Thoracic aorta (tissue), 2 donors: Measurements from ENCODE around the gene TRIM43B. TPM values are rescaled to one million over a fixed set of nuclear protein-coding genes. Genes with fewer than 3 reads are reported as not detected.
"Not testable (repeated sequence)": the region's sequence is repeated elsewhere in the genome, so short reads cannot be mapped to it uniquely, and the experiment has no call there.

Experiments
- ATAC-seq: fragments of 150-250 bp; one replicate; pipeline ENCODE4 v1.8.0; 2017; ENCODE audit warnings: low read depth; ENCODE audit not compliant: insufficient number of reproducible peaks, low FRiP score
- DNase-seq: peaks from one replicate; pipeline ENCODE4 v3.0.0-alpha.2; 2020; ENCODE audit warnings: low spot score
- H3K27ac ChIP-seq, 2 donors: fragments of 200-600 bp; sonication (generic); 1 replicate in 1 of 2; 2 replicates in 1 of 2; pipeline ENCODE4 v1.5.1; 2016; ENCODE audit warnings: mild to moderate bottlenecking in 2 of 2, moderate library complexity in 2 of 2
- H3K27me3 ChIP-seq: fragments of 200-600 bp; sonication (generic); replicated peaks from 2 replicates; pipeline ENCODE4 v1.6.0; 2016; ENCODE audit warnings: mild to moderate bottlenecking; ENCODE audit not compliant: insufficient read depth
- H3K36me3 ChIP-seq: fragments of 200-600 bp; sonication (generic); one replicate; pipeline ENCODE4 v1.5.1; 2016
- H3K4me1 ChIP-seq, 2 donors: fragments of 200-600 bp; sonication (generic); 1 replicate in 1 of 2; 2 replicates in 1 of 2; pipeline versions ENCODE4 v1.5.1 to v1.6.0; 2016; ENCODE audit warnings: low read depth in 2 of 2, mild to moderate bottlenecking in 1 of 2; ENCODE audit not compliant: control insufficient read depth in 1 of 2
- H3K4me3 ChIP-seq: fragments of 200-600 bp; sonication (generic); 2 replicates; pipeline ENCODE4 v1.5.1; 2016; ENCODE audit warnings: mild to moderate bottlenecking
- H3K9me3 ChIP-seq: fragments of 200-600 bp; sonication (generic); 2 replicates; pipeline ENCODE4 v1.5.1; 2016
- CTCF ChIP-seq: fragments of 200-600 bp; sonication (generic); IDR thresholded peaks from one replicate; pipeline ENCODE4 v1.5.1; 2019; ENCODE audit warnings: antibody characterized with exemption
- total RNA-seq, 2 donors: library from RNA; depleted of rRNA; stranded (reverse); fragments of >200 nt; gene quantifications; one replicate each; pipeline versions ENCODE4 v1.1.0 to v1.2.3, GENCODE V29; 2016

The TRIM43B gene
- total RNA-seq = not detected

GRCh38 chr2:95484654-95485053 is at the start of gene TRIM43B:
TSS of gene TRIM43B (minus strand) at chr2:95484754. CDS start at chr2:95482714, 2,040 bp downstream.
- H3K27ac ChIP-seq, H3K9me3 ChIP-seq, H3K4me1 ChIP-seq, DNase-seq, ATAC-seq, H3K4me3 ChIP-seq, H3K27me3 ChIP-seq, H3K36me3 ChIP-seq: not testable (repeated sequence)

- H3K4me1 ChIP-seq = peaks cover 0 to 8% of the 10 kb centered on the region in 2 donors
- DNase-seq (no peak), ATAC-seq (no peak)
- H3K4me3 ChIP-seq = no peak overlapping the region
- H3K27me3 ChIP-seq = no peaks in the 10 kb centered on the region
- no peak overlapping the region for H3K27ac ChIP-seq
- peaks cover 4% of the 10 kb centered on the region for H3K36me3 ChIP-seq
- peaks cover 2% of the 10 kb centered on the region for H3K9me3 ChIP-seq
- TF ChIP-seq CTCF = no peak
Observed at GRCh38 chr2:95531254-95531771, 46.8 kb upstream of the TRIM43B start.

- peaks cover 4% of the 10 kb centered on the region for H3K36me3 ChIP-seq
- H3K4me1 ChIP-seq = peaks cover 0 to 8% of the 10 kb centered on the region in 2 donors
- H3K27ac ChIP-seq = no peak overlapping the region
- TF ChIP-seq CTCF = no peak
- H3K27me3 ChIP-seq = no peaks in the 10 kb centered on the region
- no peak for DNase-seq
- no peak for ATAC-seq
- peaks cover 2% of the 10 kb centered on the region for H3K9me3 ChIP-seq
- no peak overlapping the region for H3K4me3 ChIP-seq
Observed at GRCh38 chr2:95530734-95531133, 46.2 kb upstream of the TRIM43B start.

GRCh38 chr2:95526360-95527341 is 42.1 kb upstream of the TRIM43B start:
- TF ChIP-seq CTCF = peak; percentile 30
- no peaks in the 10 kb centered on the region for H3K27me3 ChIP-seq
- ATAC-seq (peak; percentile 43), DNase-seq (no peak)
- peaks cover 4% of the 10 kb centered on the region for H3K36me3 ChIP-seq
- H3K27ac ChIP-seq = peak overlapping the region; percentile 32 to 34
- peaks cover 2% of the 10 kb centered on the region for H3K9me3 ChIP-seq
- H3K4me3 ChIP-seq = peak overlapping the region; percentile 71
- H3K4me1 ChIP-seq = peaks cover 0 to 8% of the 10 kb centered on the region in 2 donors

GRCh38 chr2:95525294-95526035 is 40.9 kb upstream of the TRIM43B start:
- H3K27ac ChIP-seq = no peak overlapping the region
- peak overlapping the region; percentile 71 for H3K4me3 ChIP-seq

More at GRCh38 chr2:95525294-95526035, 40.9 kb upstream of the TRIM43B start:
- H3K27me3 ChIP-seq = no peaks in the 10 kb centered on the region
- peaks cover 2% of the 10 kb centered on the region for H3K9me3 ChIP-seq
- ATAC-seq = no peak
- no peak for DNase-seq
- H3K36me3 ChIP-seq = peaks cover 4% of the 10 kb centered on the region
- TF ChIP-seq CTCF = no peak
- H3K4me1 ChIP-seq = peaks cover 0 to 8% of the 10 kb centered on the region in 2 donors
